Parathyroid adenoma (tissue), 2 donors: ENCODE data around the gene ACVRL1.
A peak's percentile ranks its signal among the peaks of the same experiment; 100 is the strongest.

Source experiments
- H2AFZ ChIP-seq: fragments of 300-600 bp; sonication (generic); one replicate; pipeline ENCODE4 v1.7.0; 2017; ENCODE audit warnings: antibody characterized with exemption, mild to moderate bottlenecking
- H3K27ac ChIP-seq: fragments of 300-600 bp; sonication (generic); one replicate; pipeline ENCODE4 v1.7.0; 2017
- H3K27me3 ChIP-seq: fragments of 300-600 bp; sonication (generic); one replicate; pipeline ENCODE4 v1.7.0; 2017; ENCODE audit warnings: low read length; ENCODE audit not compliant: control insufficient read depth, insufficient read depth
- H3K36me3 ChIP-seq: fragments of 300-600 bp; sonication (generic); one replicate; pipeline ENCODE4 v1.7.0; 2017; ENCODE audit warnings: low read length; ENCODE audit not compliant: control insufficient read depth, insufficient read depth
- H3K4me1 ChIP-seq: fragments of 300-600 bp; sonication (generic); one replicate; pipeline ENCODE4 v1.7.0; 2017; ENCODE audit warnings: control low read depth
- H3K4me2 ChIP-seq: fragments of 300-600 bp; sonication (generic); one replicate; pipeline ENCODE4 v1.7.0; 2017; ENCODE audit warnings: low read length
- H3K4me3 ChIP-seq: fragments of 300-600 bp; sonication (generic); one replicate; pipeline ENCODE4 v1.7.0; 2017; ENCODE audit warnings: low read depth, low read length
- H3K79me2 ChIP-seq: fragments of 300-600 bp; sonication (generic); one replicate; pipeline ENCODE4 v1.7.0; 2017; ENCODE audit warnings: control low read depth
- H3K9ac ChIP-seq: fragments of 300-600 bp; sonication (generic); one replicate; pipeline ENCODE4 v1.7.0; 2017; ENCODE audit warnings: mild to moderate bottlenecking
- H3K9me3 ChIP-seq: fragments of 300-600 bp; sonication (generic); one replicate; pipeline ENCODE4 v1.7.0; 2017; ENCODE audit warnings: low read length; ENCODE audit not compliant: control insufficient read depth
- CTCF ChIP-seq: fragments of 300-600 bp; sonication (generic); IDR thresholded peaks from one replicate; pipeline ENCODE4 v1.7.0; 2017; ENCODE audit warnings: antibody characterized with exemption, mild to moderate bottlenecking
- donor health status: primary hyperparathyroidism.

Gene ACVRL1

GRCh38 chr12:51923506-51924365 lies 16.4 kb downstream of the ACVRL1 start:
- TF ChIP-seq CTCF, result peak; percentile 95
- H3K9me3 ChIP-seq, result no peaks in the 10 kb centered on the region
- no peaks in the 10 kb centered on the region for H3K36me3 ChIP-seq
- H2AFZ ChIP-seq, result peak overlapping the region; percentile 29
- H3K79me2 ChIP-seq, result no peaks in the 10 kb centered on the region
- peak overlapping the region; percentile 8 for H3K4me2 ChIP-seq
- H3K27ac ChIP-seq, result peak overlapping the region; percentile 91
- H3K27me3 ChIP-seq, result no peaks in the 10 kb centered on the region
- H3K9ac ChIP-seq, result no peak overlapping the region
- no peak overlapping the region for H3K4me3 ChIP-seq
- H3K4me1 ChIP-seq, result peaks cover 66% of the 10 kb centered on the region

GRCh38 chr12:51924551-51925319 lies 17.4 kb downstream of the ACVRL1 start:
- TF ChIP-seq CTCF, result no peak
- Histone ChIP-seq H3K9ac (no peak overlapping the region), H3K4me3 (no peak overlapping the region), H3K27me3 (no peaks in the 10 kb centered on the region), H3K79me2 (no peaks in the 10 kb centered on the region), H3K4me2 (peak overlapping the region; percentile 49), H3K36me3 (no peaks in the 10 kb centered on the region), H3K27ac (peak overlapping the region; percentile 91), H3K9me3 (no peaks in the 10 kb centered on the region), H3K4me1 (peaks cover 76% of the 10 kb centered on the region), H2AFZ (no peak overlapping the region)

- no peak overlapping the region for H3K4me3 ChIP-seq
- H3K9ac ChIP-seq, result no peak overlapping the region
- H3K27ac ChIP-seq, result peak overlapping the region; percentile 91
- TF ChIP-seq CTCF, result peak; percentile 4
- peak overlapping the region; percentile 49 for H3K4me2 ChIP-seq
- H2AFZ ChIP-seq, result peak overlapping the region; percentile 8
- no peaks in the 10 kb centered on the region for H3K36me3 ChIP-seq
- H3K4me1 ChIP-seq, result peaks cover 77% of the 10 kb centered on the region
- H3K9me3 ChIP-seq, result no peaks in the 10 kb centered on the region
- no peaks in the 10 kb centered on the region for H3K79me2 ChIP-seq
- no peaks in the 10 kb centered on the region for H3K27me3 ChIP-seq
Measured at GRCh38 chr12:51925346-51926063, 18.2 kb downstream of the ACVRL1 start.

- Histone ChIP-seq H3K36me3 (no peaks in the 10 kb centered on the region), H3K9me3 (no peaks in the 10 kb centered on the region), H3K27ac (peak overlapping the region; percentile 91), H3K4me3 (no peak overlapping the region), H3K27me3 (no peaks in the 10 kb centered on the region), H2AFZ (peak overlapping the region; percentile 55), H3K9ac (no peak overlapping the region), H3K4me2 (peak overlapping the region; percentile 34), H3K79me2 (no peaks in the 10 kb centered on the region), H3K4me1 (peaks cover 74% of the 10 kb centered on the region)
- no peak for TF ChIP-seq CTCF
Measured at GRCh38 chr12:51926064-51926632, 18.8 kb downstream of the ACVRL1 start.
